Measurements from ENCODE around the gene PTPN1.
A peak's percentile ranks its signal among the peaks of the same experiment; 100 is the strongest.

The PTPN1 gene

DNA sequence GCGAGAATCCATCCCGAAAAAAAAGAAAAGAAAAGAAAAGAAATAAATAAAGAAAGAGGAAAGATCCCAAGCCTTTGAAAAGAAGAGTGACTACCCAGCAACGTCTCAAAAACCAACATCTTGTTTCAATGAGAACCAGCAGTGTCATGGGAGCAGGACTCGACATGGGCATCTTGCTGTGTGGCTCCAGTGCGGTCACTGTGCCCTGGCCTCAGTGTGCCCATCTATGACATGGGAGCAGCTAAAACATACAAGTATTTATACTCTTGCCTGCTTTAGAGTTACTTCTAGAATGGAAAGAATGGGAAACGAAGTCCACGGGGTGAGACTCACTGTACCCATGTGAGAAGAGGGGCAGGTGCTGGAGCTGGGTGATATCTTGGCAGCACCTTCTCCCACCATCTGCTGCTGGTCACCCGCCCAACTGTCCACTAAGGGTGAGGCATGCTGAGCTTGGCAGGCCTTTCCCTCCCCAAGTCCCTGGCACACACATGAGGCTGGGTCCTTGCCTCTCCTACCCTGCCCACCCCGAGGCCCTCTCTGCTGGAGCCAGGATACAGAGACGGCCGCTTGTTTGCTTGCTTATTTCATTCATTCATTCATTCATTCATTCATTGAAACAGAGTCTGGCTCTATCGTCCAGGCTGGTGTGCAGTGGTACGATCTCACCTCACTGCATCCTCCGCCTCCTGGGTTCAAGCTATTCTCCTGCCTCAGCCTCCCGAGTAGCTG is 103.4 kb downstream of the PTPN1 start:
- no peak overlapping the region for H2BK12ac ChIP-seq (ENCODE audit: low read length)
- H2BK5ac ChIP-seq (ENCODE audit: low read length) = no peak overlapping the region
- H2AK5ac ChIP-seq (ENCODE audit: low read depth, low read length) = no peak overlapping the region
- no peak overlapping the region for H4K8ac ChIP-seq (ENCODE audit: low read depth, low read length)
- no peak overlapping the region for H3K4ac ChIP-seq (ENCODE audit: low read length)
- H3K18ac ChIP-seq (ENCODE audit: low read length) = peak overlapping the region; percentile 33
- no peak overlapping the region for H3K23ac ChIP-seq (ENCODE audit: low read depth, low read length, poor library complexity)
- H2BK120ac ChIP-seq (ENCODE audit: low read depth, low read length) = no peak overlapping the region
- DNase-seq (ENCODE audit: low spot score) = no peak
- H3K9me3 ChIP-seq (replicated peaks in 1 of 2; ENCODE audit: control insufficient read depth in 2 of 2, insufficient read depth in 1 of 2, low read depth in 1 of 2, low read length in 2 of 2) = peaks cover 0 to 1% of the 10 kb centered on the region in 2 donors
- no CpG with 5 or more reads among the region's 15 CpGs for WGBS, 2 donors (ENCODE audit: extremely low coverage in 2 of 2, insufficient read length in 2 of 2, insufficient replicate concordance in 1 of 2)
- peaks cover 0 to 2% (median 0%) of the 10 kb centered on the region in 3 experiments for H3K27me3 ChIP-seq (ENCODE audit: control insufficient read depth in 3 of 3, insufficient read depth in 3 of 3, low read depth in 1 of 3, low read length in 3 of 3)
- no peak overlapping the region for H2AFZ ChIP-seq (ENCODE audit: low read length)
- H3K4me3 ChIP-seq (ENCODE audit: low read length in 2 of 2) = no peak overlapping the region
- H3K4me1 ChIP-seq (ENCODE audit: control insufficient read depth in 2 of 2, insufficient read depth in 1 of 2, low read depth in 1 of 2, low read length in 2 of 2) = peaks cover 0 to 4% of the 10 kb centered on the region in 2 donors
- H4K91ac ChIP-seq (ENCODE audit: low read depth, low read length, poor library complexity) = no peak overlapping the region
- H3K14ac ChIP-seq (ENCODE audit: low read length) = no peak overlapping the region
- H3K27ac ChIP-seq (replicated peaks; ENCODE audit: low read length) = no peak overlapping the region
- no peak overlapping the region for H3K4me2 ChIP-seq (ENCODE audit: insufficient read depth, low read length, poor library complexity, severe bottlenecking)
- H2BK15ac ChIP-seq (ENCODE audit: low read length) = no peak overlapping the region
- no peaks in the 10 kb centered on the region for H3K79me1 ChIP-seq (ENCODE audit: low read depth, low read length)
- H3K36me3 ChIP-seq (replicated peaks in 1 of 2; ENCODE audit: control insufficient read depth in 2 of 2, insufficient read depth in 2 of 2, low read length in 2 of 2) = peaks cover 0 to 1% of the 10 kb centered on the region in 2 donors
- H3K9ac ChIP-seq (ENCODE audit: low read depth, low read length, poor library complexity) = peak overlapping the region; percentile 22

DNA sequence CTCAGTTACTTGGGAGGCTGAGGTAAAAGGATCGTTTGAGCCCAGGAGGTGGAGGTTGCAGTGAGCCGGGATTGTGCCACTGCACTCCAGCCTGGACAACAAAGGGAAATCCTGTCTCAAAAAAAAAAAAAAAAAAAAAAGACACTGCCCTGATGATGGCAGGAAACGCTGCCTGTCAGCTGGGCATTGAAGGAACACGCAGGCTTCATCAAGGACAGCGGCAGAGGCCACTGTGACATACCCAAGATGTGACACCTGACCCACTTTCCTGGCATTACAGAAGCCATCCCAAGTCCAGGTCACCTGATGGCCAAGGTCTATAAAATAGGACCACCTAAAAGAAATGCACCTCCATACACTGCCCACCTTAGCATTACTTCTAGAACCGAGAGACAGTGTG is 105.2 kb downstream of the PTPN1 start:
- Histone ChIP-seq H3K9me3 (replicated peaks in 1 of 2; ENCODE audit: control insufficient read depth in 2 of 2, insufficient read depth in 1 of 2, low read depth in 1 of 2, low read length in 2 of 2) (peaks cover 0 to 1% of the 10 kb centered on the region in 2 donors), H3K4me2 (ENCODE audit: insufficient read depth, low read length, poor library complexity, severe bottlenecking) (no peak overlapping the region), H2AK5ac (ENCODE audit: low read depth, low read length) (no peak overlapping the region), H4K8ac (ENCODE audit: low read depth, low read length) (no peak overlapping the region), H3K23ac (ENCODE audit: low read depth, low read length, poor library complexity) (no peak overlapping the region), H3K27ac (replicated peaks; ENCODE audit: low read length) (no peak overlapping the region), H3K27me3 (ENCODE audit: control insufficient read depth in 3 of 3, insufficient read depth in 3 of 3, low read depth in 1 of 3, low read length in 3 of 3) (peaks cover 0 to 2% (median 0%) of the 10 kb centered on the region in 3 experiments), H2BK12ac (ENCODE audit: low read length) (no peak overlapping the region), H3K18ac (ENCODE audit: low read length) (no peak overlapping the region), H2BK120ac (ENCODE audit: low read depth, low read length) (no peak overlapping the region), H2BK15ac (ENCODE audit: low read length) (no peak overlapping the region), H3K9ac (ENCODE audit: low read depth, low read length, poor library complexity) (no peak overlapping the region), H2BK5ac (ENCODE audit: low read length) (no peak overlapping the region), H3K79me1 (ENCODE audit: low read depth, low read length) (no peaks in the 10 kb centered on the region), H2AFZ (ENCODE audit: low read length) (no peak overlapping the region), H3K4me3 (ENCODE audit: low read length in 2 of 2) (no peak overlapping the region), H3K4me1 (ENCODE audit: control insufficient read depth in 2 of 2, insufficient read depth in 1 of 2, low read depth in 1 of 2, low read length in 2 of 2) (peaks cover 0 to 4% of the 10 kb centered on the region in 2 donors), H3K14ac (ENCODE audit: low read length) (no peak overlapping the region), H3K4ac (ENCODE audit: low read length) (no peak overlapping the region), H4K91ac (ENCODE audit: low read depth, low read length, poor library complexity) (no peak overlapping the region), H3K36me3 (replicated peaks in 1 of 2; ENCODE audit: control insufficient read depth in 2 of 2, insufficient read depth in 2 of 2, low read length in 2 of 2) (peaks cover 0 to 1% of the 10 kb centered on the region in 2 donors)
- WGBS, 2 donors (ENCODE audit: extremely low coverage in 2 of 2, insufficient read length in 2 of 2, insufficient replicate concordance in 1 of 2) = no CpG with 5 or more reads among the region's 6 CpGs
- no peak for DNase-seq (ENCODE audit: low spot score)

DNA sequence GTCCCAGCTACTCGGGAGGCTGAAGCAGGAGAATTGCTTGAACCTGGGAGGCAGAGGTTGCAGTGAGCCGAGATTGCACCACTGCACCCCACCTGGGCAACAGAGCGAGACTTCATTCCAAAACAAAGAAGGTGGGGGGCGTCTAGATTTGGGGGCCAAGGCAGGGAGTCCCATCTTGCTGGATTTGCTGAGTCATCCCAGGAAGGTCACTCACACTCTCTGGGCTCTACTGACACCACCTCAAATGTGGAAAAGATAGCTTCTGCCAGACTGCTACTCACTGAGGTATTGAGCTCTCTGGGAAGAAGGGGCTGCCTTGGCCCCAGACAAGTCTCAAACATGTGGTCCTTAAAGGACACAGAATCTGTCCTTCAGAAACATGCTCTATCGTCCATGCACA is 106.8 kb downstream of the PTPN1 start:
- Histone ChIP-seq H3K4me1 (ENCODE audit: control insufficient read depth in 2 of 2, insufficient read depth in 1 of 2, low read depth in 1 of 2, low read length in 2 of 2) (peaks cover 0 to 2% of the 10 kb centered on the region in 2 donors), H2BK5ac (ENCODE audit: low read length) (no peak overlapping the region), H3K79me1 (ENCODE audit: low read depth, low read length) (no peaks in the 10 kb centered on the region), H3K18ac (ENCODE audit: low read length) (no peak overlapping the region), H2AFZ (ENCODE audit: low read length) (no peak overlapping the region), H3K9me3 (replicated peaks in 1 of 2; ENCODE audit: control insufficient read depth in 2 of 2, insufficient read depth in 1 of 2, low read depth in 1 of 2, low read length in 2 of 2) (peaks cover 5 to 12% of the 10 kb centered on the region in 2 donors), H2AK5ac (ENCODE audit: low read depth, low read length) (no peak overlapping the region), H3K4me3 (ENCODE audit: low read length in 2 of 2) (no peak overlapping the region), H3K4ac (ENCODE audit: low read length) (no peak overlapping the region), H2BK120ac (ENCODE audit: low read depth, low read length) (no peak overlapping the region), H3K36me3 (replicated peaks in 1 of 2; ENCODE audit: control insufficient read depth in 2 of 2, insufficient read depth in 2 of 2, low read length in 2 of 2) (peaks cover 0 to 1% of the 10 kb centered on the region in 2 donors), H4K8ac (ENCODE audit: low read depth, low read length) (no peak overlapping the region), H3K27ac (replicated peaks; ENCODE audit: low read length) (no peak overlapping the region), H2BK12ac (ENCODE audit: low read length) (no peak overlapping the region), H3K9ac (ENCODE audit: low read depth, low read length, poor library complexity) (no peak overlapping the region), H2BK15ac (ENCODE audit: low read length) (no peak overlapping the region), H3K23ac (ENCODE audit: low read depth, low read length, poor library complexity) (no peak overlapping the region), H4K91ac (ENCODE audit: low read depth, low read length, poor library complexity) (no peak overlapping the region), H3K27me3 (ENCODE audit: control insufficient read depth in 3 of 3, insufficient read depth in 3 of 3, low read depth in 1 of 3, low read length in 3 of 3) (no peaks in the 10 kb centered on the region), H3K14ac (ENCODE audit: low read length) (no peak overlapping the region), H3K4me2 (ENCODE audit: insufficient read depth, low read length, poor library complexity, severe bottlenecking) (no peak overlapping the region)
- no CpG with 5 or more reads among the region's 5 CpGs for WGBS, 2 donors (ENCODE audit: extremely low coverage in 2 of 2, insufficient read length in 2 of 2, insufficient replicate concordance in 1 of 2)
- no peak for DNase-seq (ENCODE audit: low spot score)

DNA sequence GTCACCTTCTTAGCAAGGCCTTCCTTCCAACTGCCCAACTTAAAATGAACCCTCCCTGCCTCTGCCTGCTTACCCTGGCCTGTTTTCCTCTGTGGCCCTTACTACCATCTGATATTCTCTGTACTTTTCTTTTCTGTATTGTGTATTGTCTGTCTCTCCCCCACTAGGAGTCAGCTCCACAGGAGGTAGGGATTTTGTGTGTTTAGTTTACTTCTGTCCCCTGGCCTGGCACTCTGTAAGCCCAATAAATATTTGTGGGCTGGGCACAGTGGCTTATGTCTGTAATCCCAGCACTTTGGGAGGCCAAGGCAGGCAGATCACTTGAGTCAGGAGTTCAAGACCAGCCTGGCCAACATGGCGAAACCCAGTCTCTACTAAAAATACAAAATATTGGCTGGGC is 108.4 kb downstream of the PTPN1 start:
- Histone ChIP-seq H3K27ac (replicated peaks; ENCODE audit: low read length) (no peak overlapping the region), H3K14ac (ENCODE audit: low read length) (no peak overlapping the region), H3K23ac (ENCODE audit: low read depth, low read length, poor library complexity) (no peak overlapping the region), H2BK5ac (ENCODE audit: low read length) (no peak overlapping the region), H3K36me3 (replicated peaks in 1 of 2; ENCODE audit: control insufficient read depth in 2 of 2, insufficient read depth in 2 of 2, low read length in 2 of 2) (peaks cover 0 to under 1% of the 10 kb centered on the region in 2 donors), H3K18ac (ENCODE audit: low read length) (no peak overlapping the region), H4K8ac (ENCODE audit: low read depth, low read length) (no peak overlapping the region), H4K91ac (ENCODE audit: low read depth, low read length, poor library complexity) (no peak overlapping the region), H2BK12ac (ENCODE audit: low read length) (no peak overlapping the region), H3K4me1 (ENCODE audit: control insufficient read depth in 2 of 2, insufficient read depth in 1 of 2, low read depth in 1 of 2, low read length in 2 of 2) (peaks cover 0 to 2% of the 10 kb centered on the region in 2 donors), H2BK15ac (ENCODE audit: low read length) (no peak overlapping the region), H2AK5ac (ENCODE audit: low read depth, low read length) (no peak overlapping the region), H2AFZ (ENCODE audit: low read length) (no peak overlapping the region), H3K9me3 (replicated peaks in 1 of 2; ENCODE audit: control insufficient read depth in 2 of 2, insufficient read depth in 1 of 2, low read depth in 1 of 2, low read length in 2 of 2) (peaks cover 5 to 12% of the 10 kb centered on the region in 2 donors), H3K79me1 (ENCODE audit: low read depth, low read length) (no peaks in the 10 kb centered on the region), H3K9ac (ENCODE audit: low read depth, low read length, poor library complexity) (no peak overlapping the region), H3K27me3 (ENCODE audit: control insufficient read depth in 3 of 3, insufficient read depth in 3 of 3, low read depth in 1 of 3, low read length in 3 of 3) (no peaks in the 10 kb centered on the region), H3K4ac (ENCODE audit: low read length) (no peak overlapping the region), H3K4me3 (ENCODE audit: low read length in 2 of 2) (no peak overlapping the region), H3K4me2 (ENCODE audit: insufficient read depth, low read length, poor library complexity, severe bottlenecking) (no peak overlapping the region), H2BK120ac (ENCODE audit: low read depth, low read length) (no peak overlapping the region)
- DNase-seq (ENCODE audit: low spot score) = no peak
- no CpG with 5 or more reads among the region's 1 CpG for WGBS, 2 donors (ENCODE audit: extremely low coverage in 2 of 2, insufficient read length in 2 of 2, insufficient replicate concordance in 1 of 2)
